Kidney (tissue), 14 donors: Measurements from ENCODE around the gene ADAMTS10. TPM values are rescaled to one million over a fixed set of nuclear protein-coding genes. Genes with fewer than 3 reads are reported as not detected.

Experiments
- DNase-seq, 5 donors: peaks; one replicate each; pipeline ENCODE4 v3.0.0-alpha.2; 2013 to 2020
- FAIRE-seq: peaks from 2 replicates; lab custom pipeline; 2012; peaks lifted over from hg19 to GRCh38; lab: Jason Lieb, UNC
- H3K27ac ChIP-seq, 2 donors: one replicate each; pipeline ENCODE4 v1.7.0; 2013; ENCODE audit warnings: low read depth in 2 of 2, low read length in 2 of 2, inconsistent platforms in 1 of 2
- H3K27me3 ChIP-seq: one replicate; pipeline ENCODE4 v1.7.1; 2013; ENCODE audit warnings: low read length, inconsistent platforms; ENCODE audit not compliant: control insufficient read depth, insufficient read depth
- H3K36me3 ChIP-seq, 3 donors: one replicate each; pipeline versions ENCODE4 v1.7.0 to v1.7.1; 2013; ENCODE audit warnings: low read length in 3 of 3, control low read depth in 1 of 3, inconsistent platforms in 1 of 3; ENCODE audit not compliant: insufficient read depth in 3 of 3, control insufficient read depth in 2 of 3
- H3K4me1 ChIP-seq, 3 donors: one replicate each; pipeline versions ENCODE4 v1.7.0 to v1.7.1; 2013; ENCODE audit warnings: low read length in 3 of 3, inconsistent platforms in 1 of 3, low read depth in 1 of 3; ENCODE audit not compliant: control insufficient read depth in 2 of 3, insufficient read depth in 2 of 3
- H3K4me3 ChIP-seq, 3 donors: one replicate each; pipeline versions ENCODE4 v1.7.0 to v1.8.1; 2013; ENCODE audit warnings: low read length in 3 of 3, control low read depth in 1 of 3, inconsistent platforms in 1 of 3
- H3K9ac ChIP-seq, 3 donors: one replicate each; pipeline versions ENCODE4 v1.7.0 to v1.7.1; 2013; ENCODE audit warnings: low read length in 3 of 3, control low read depth in 1 of 3, inconsistent platforms in 1 of 3
- H3K9me3 ChIP-seq, 3 donors: one replicate each; pipeline versions ENCODE4 v1.7.0 to v1.7.1; 2013; ENCODE audit warnings: low read length in 3 of 3, control low read depth in 1 of 3, inconsistent platforms in 1 of 3; ENCODE audit not compliant: control insufficient read depth in 2 of 3, insufficient read depth in 1 of 3
- CTCF ChIP-seq: IDR thresholded peaks from 3 replicates; pipeline ENCODE4 v1.5.1; 2012; ENCODE audit warnings: mild to moderate bottlenecking, moderate library complexity, borderline replicate concordance; ENCODE audit not compliant: insufficient read depth; ENCODE audit errors: extremely low read depth
- intact Hi-C: fragments of 100-400 bp; cut with DNase I; formaldehyde crosslinking; loops from one replicate; pipeline ENCODE4 v1.11.1; 2022
- polyA plus RNA-seq: library from polyadenylated mRNA; stranded (reverse); fragments of 350-450 nt; fragmentation: Illumina TruSeq; extraction: RNeasy Lipid Tissue Mini Kit (QIAGEN cat#74804); gene quantifications from one replicate; pipeline ENCODE4 v1.2.3, GENCODE V29; 2014; ENCODE audit warnings: low read depth, low replicate concordance; ENCODE audit not compliant: insufficient read depth
- total RNA-seq: library from RNA; stranded (reverse); fragmentation: NEBNext Ultra II Directional; extraction: Animal tissue kit (Norgen Biotek cat#: 25700); gene quantifications from one replicate; pipeline ENCODE4 v1.2.1, GENCODE V29; 2021
- donor health status: control.
- donor health status: control.
- donor health status: control.
- donor health status: control.
- donor health status: control.
- donor health status: DM: yes; HTN: yes; CAD: no.
- donor health status: Normal renal cell carcinoma (clear cell type).

Gene ADAMTS10
- total and polyA plus RNA-seq, 2 donors from 2014 or later = 8.9 to 48.8 TPM

GRCh38 chr19:8600816-8601215 lies 9.7 kb downstream of the ADAMTS10 start:
- no peak for FAIRE-seq
- no peaks in the 10 kb centered on the region for H3K27me3 ChIP-seq
- H3K4me1 ChIP-seq = no peaks in the 10 kb centered on the region
- H3K9me3 ChIP-seq = peaks cover 0 to 3% (median 0%) of the 10 kb centered on the region in 3 donors
- H3K36me3 ChIP-seq = peaks cover 0 to 8% (median 0%) of the 10 kb centered on the region in 3 donors
- no peak overlapping the region for H3K4me3 ChIP-seq
- TF ChIP-seq CTCF = no peak
- no peak for DNase-seq
- H3K9ac ChIP-seq = no peak overlapping the region
- H3K27ac ChIP-seq = no peak overlapping the region
- intact Hi-C loops = no loop called here

- Histone ChIP-seq H3K4me3 (no peak overlapping the region), H3K27me3 (no peaks in the 10 kb centered on the region), H3K9ac (no peak overlapping the region), H3K36me3 (peaks cover 0 to 8% (median 0%) of the 10 kb centered on the region in 3 donors), H3K4me1 (no peaks in the 10 kb centered on the region), H3K27ac (no peak overlapping the region), H3K9me3 (peaks cover 0 to 3% (median 0%) of the 10 kb centered on the region in 3 donors)
- no peak for FAIRE-seq
- no peak for TF ChIP-seq CTCF
- intact Hi-C loops = no loop called here
- no peak for DNase-seq
Measured at GRCh38 chr19:8600064-8600463, 10.5 kb downstream of the ADAMTS10 start.

- no peaks in the 10 kb centered on the region for H3K36me3 ChIP-seq
- no peak overlapping the region for H3K9ac ChIP-seq
- peaks cover 0 to 6% (median 0%) of the 10 kb centered on the region in 3 donors for H3K9me3 ChIP-seq
- FAIRE-seq (no peak), DNase-seq (no peak)
- peaks cover 0 to 4% (median 0%) of the 10 kb centered on the region in 3 donors for H3K4me1 ChIP-seq
- intact Hi-C loops = no loop called here
- no peak overlapping the region for H3K4me3 ChIP-seq
- no peak for TF ChIP-seq CTCF
- no peaks in the 10 kb centered on the region for H3K27me3 ChIP-seq
- no peak overlapping the region for H3K27ac ChIP-seq
Measured at GRCh38 chr19:8596168-8596567, 14.3 kb downstream of the ADAMTS10 start.

- intact Hi-C loops = no loop called here
- FAIRE-seq = no peak
- Histone ChIP-seq H3K4me3 (no peak overlapping the region), H3K36me3 (no peaks in the 10 kb centered on the region), H3K4me1 (peaks cover 0 to 4% (median 0%) of the 10 kb centered on the region in 3 donors), H3K27me3 (no peaks in the 10 kb centered on the region), H3K9me3 (peaks cover 0 to 6% (median 0%) of the 10 kb centered on the region in 3 donors), H3K27ac (no peak overlapping the region), H3K9ac (no peak overlapping the region)
- no peak for TF ChIP-seq CTCF
- DNase-seq = no peak
Measured at GRCh38 chr19:8595651-8596050, 14.9 kb downstream of the ADAMTS10 start.
